Left lung (tissue), 10 donors: ENCODE measurements around the gene ST6GAL1. TPM values are rescaled to one million over a fixed set of nuclear protein-coding genes. Genes with fewer than 3 reads are reported as not detected.

ENCODE experiments used
- ATAC-seq: fragments of 200-7000 bp; cut with Tn5 transposase; one replicate; pipeline ENCODE4 v1.9.1; 2020; ENCODE audit warnings: moderate library complexity
- DNase-seq, 4 donors: peaks; one replicate each; pipeline ENCODE4 v3.0.0-alpha.2; 2013 to 2020
- H3K27ac ChIP-seq, 2 donors: fragments of 200-600 bp; sonication (generic) in 1 of 2; one replicate each; pipeline versions ENCODE4 v1.5.0 to v1.8.0; 2020 to 2021
- H3K27me3 ChIP-seq, 2 donors: fragments of 200-600 bp; sonication (generic) in 1 of 2; one replicate each; pipeline versions ENCODE4 v1.5.0 to v1.8.0; 2020 to 2021
- H3K36me3 ChIP-seq, 2 donors: fragments of 200-600 bp; sonication (generic) in 1 of 2; one replicate each; pipeline versions ENCODE4 v1.5.0 to v1.8.0; 2020 to 2021
- H3K4me1 ChIP-seq, 2 donors: fragments of 200-600 bp; one replicate each; pipeline ENCODE4 v1.8.0; 2021
- H3K4me3 ChIP-seq, 2 donors: fragments of 200-600 bp; sonication (generic) in 1 of 2; one replicate each; pipeline versions ENCODE4 v1.5.0 to v1.8.0; 2020 to 2021; ENCODE audit warnings: mild to moderate bottlenecking in 1 of 2
- H3K9me3 ChIP-seq, 2 donors: fragments of 200-600 bp; sonication (generic) in 1 of 2; one replicate each; pipeline versions ENCODE4 v1.5.0 to v1.8.0; 2020 to 2021
- CTCF ChIP-seq, 2 donors: fragments of 200-600 bp; sonication (generic) in 1 of 2; IDR thresholded peaks; one replicate each; pipeline versions ENCODE4 v1.5.0 to v1.8.0; 2021; ENCODE audit warnings: antibody characterized with exemption in 2 of 2
- intact Hi-C, 2 donors: fragments of 100-400 bp; cut with DNase I; formaldehyde crosslinking; loops; one replicate each; pipeline versions ENCODE4 v1.11.2 to v1.14.2; 2022
- polyA plus RNA-seq, 6 donors: library from polyadenylated mRNA; unstranded; fragments of 120-200 nt; gene quantifications; one replicate each; pipeline ENCODE4 v1.2.1, GENCODE V29; 2013; ENCODE audit not compliant: insufficient read length in 6 of 6
- total RNA-seq, 2 donors: library from RNA; stranded (reverse); fragmentation: NEBNext Ultra II Directional; extraction: Animal tissue kit (Norgen Biotek cat#: 25700); gene quantifications; one replicate each; pipeline ENCODE4 v1.2.1, GENCODE V29; 2021
- donor health status: DM: no; HTN: yes; CAD: no.
- donor health status: DM: no; HTN: no; CAD: no.

The ST6GAL1 gene
- total and polyA plus RNA-seq, 8 donors, result 45.5 to 132 (median 56.2) TPM

- peaks cover 6 to 42% of the 10 kb centered on the region in 2 donors for H3K4me1 ChIP-seq
- H3K27me3 ChIP-seq, result no peaks in the 10 kb centered on the region
- H3K9me3 ChIP-seq, result no peaks in the 10 kb centered on the region
- H3K27ac ChIP-seq, result peak overlapping the region; percentile 76 to 84
- H3K36me3 ChIP-seq, result peaks cover 0 to 4% of the 10 kb centered on the region in 2 donors
- ATAC-seq, result peak; percentile 4
- no peak for TF ChIP-seq CTCF (IDR thresholded peaks at IDR 0.05)
- H3K4me3 ChIP-seq, result peak overlapping the region; percentile 88 to 96
- peak in 1 of 4 donors; percentile 22 for DNase-seq
- intact Hi-C loops, result no loop called here
Measured at GRCh38 chr3:186932281-186933181, 2.2 kb downstream of the ST6GAL1 start.

- peak overlapping the region; percentile 76 to 84 for H3K27ac ChIP-seq
Measured at GRCh38 chr3:186933816-186934215, 3.5 kb downstream of the ST6GAL1 start.

GRCh38 chr3:186935133-186935532, 4.8 kb downstream of the ST6GAL1 start:
- Histone ChIP-seq H3K36me3 (peaks cover 0 to 4% of the 10 kb centered on the region in 2 donors), H3K9me3 (no peaks in the 10 kb centered on the region), H3K27ac (no peak overlapping the region), H3K4me3 (no peak overlapping the region), H3K4me1 (peaks cover 9 to 39% of the 10 kb centered on the region in 2 donors), H3K27me3 (no peaks in the 10 kb centered on the region)
- no peak for TF ChIP-seq CTCF (IDR thresholded peaks at IDR 0.05)
- no peak for DNase-seq
- intact Hi-C loops, result no loop called here
- no peak for ATAC-seq

More at GRCh38 chr3:186933816-186934215, 3.5 kb downstream of the ST6GAL1 start:
- DNase-seq (no peak), ATAC-seq (no peak)
- Histone ChIP-seq H3K27me3 (no peaks in the 10 kb centered on the region), H3K9me3 (no peaks in the 10 kb centered on the region), H3K4me3 (no peak overlapping the region), H3K4me1 (peaks cover 6 to 42% of the 10 kb centered on the region in 2 donors), H3K36me3 (peaks cover 0 to 4% of the 10 kb centered on the region in 2 donors)
- intact Hi-C loops, result no loop called here
- TF ChIP-seq CTCF (IDR thresholded peaks at IDR 0.05), result no peak

GRCh38 chr3:186937017-186937875, 6.9 kb downstream of the ST6GAL1 start:
- H3K27me3 ChIP-seq, result no peaks in the 10 kb centered on the region
- no peaks in the 10 kb centered on the region for H3K9me3 ChIP-seq
- no peak for DNase-seq
- H3K36me3 ChIP-seq, result peaks cover 0 to 4% of the 10 kb centered on the region in 2 donors
- H3K27ac ChIP-seq, result no peak overlapping the region
- intact Hi-C loops, result no loop called here
- ATAC-seq, result no peak
- H3K4me1 ChIP-seq, result peaks cover 16 to 40% of the 10 kb centered on the region in 2 donors
- TF ChIP-seq CTCF (IDR thresholded peaks at IDR 0.05), result no peak
- no peak overlapping the region for H3K4me3 ChIP-seq
